ENCODE results near the gene CHMP3.

The CHMP3 gene

GRCh38 chr2:86500325-86501083 is 62.7 kb downstream of the CHMP3 start:
- TF ChIP-seq TEAD4 (IDR thresholded peaks at IDR 0.05) (no peak), EP300 (IDR thresholded peaks at IDR 0.05; ENCODE audit: borderline replicate concordance) (no peak), NFIC (IDR thresholded peaks at IDR 0.05) (no peak), CREB1 (IDR thresholded peaks at IDR 0.05; ENCODE audit: low read depth) (no peak), FOXM1 (IDR thresholded peaks at IDR 0.05; ENCODE audit: borderline replicate concordance, low read depth) (no peak), CEBPB (IDR thresholded peaks at IDR 0.05) (no peak), RAD21 (IDR thresholded peaks at IDR 0.05; ENCODE audit: low read depth) (no peak), MAX (IDR thresholded peaks at IDR 0.05) (no peak), USF1 (IDR thresholded peaks at IDR 0.05) (no peak), TCF12 (IDR thresholded peaks at IDR 0.05; ENCODE audit: low read depth) (no peak), TAF1 (IDR thresholded peaks at IDR 0.05; ENCODE audit: low read depth) (no peak), REST (IDR thresholded peaks at IDR 0.05; ENCODE audit: low read depth) (no peak), YY1 (IDR thresholded peaks at IDR 0.05; ENCODE audit: low read depth) (no peak), EGR1 (IDR thresholded peaks at IDR 0.05) (no peak), ZBTB7A (IDR thresholded peaks at IDR 0.05; ENCODE audit: low read depth) (no peak)

- TF ChIP-seq RAD21 (IDR thresholded peaks at IDR 0.05; ENCODE audit: low read depth), result no peak
- no peak for TF ChIP-seq TCF12 (IDR thresholded peaks at IDR 0.05; ENCODE audit: low read depth)
- no peak for TF ChIP-seq ZBTB7A (IDR thresholded peaks at IDR 0.05; ENCODE audit: low read depth)
- no peak for TF ChIP-seq TAF1 (IDR thresholded peaks at IDR 0.05; ENCODE audit: low read depth)
- TF ChIP-seq EP300 (IDR thresholded peaks at IDR 0.05; ENCODE audit: borderline replicate concordance), result no peak
- TF ChIP-seq FOXM1 (IDR thresholded peaks at IDR 0.05; ENCODE audit: borderline replicate concordance, low read depth), result no peak
- no peak for TF ChIP-seq USF1 (IDR thresholded peaks at IDR 0.05)
- TF ChIP-seq MAX (IDR thresholded peaks at IDR 0.05), result no peak
- no peak for TF ChIP-seq CEBPB (IDR thresholded peaks at IDR 0.05)
- TF ChIP-seq YY1 (IDR thresholded peaks at IDR 0.05; ENCODE audit: low read depth), result no peak
- no peak for TF ChIP-seq NFIC (IDR thresholded peaks at IDR 0.05)
- TF ChIP-seq TEAD4 (IDR thresholded peaks at IDR 0.05), result no peak
- no peak for TF ChIP-seq CREB1 (IDR thresholded peaks at IDR 0.05; ENCODE audit: low read depth)
- TF ChIP-seq EGR1 (IDR thresholded peaks at IDR 0.05), result no peak
- no peak for TF ChIP-seq REST (IDR thresholded peaks at IDR 0.05; ENCODE audit: low read depth)
Measured at GRCh38 chr2:86499326-86499725, 63.9 kb downstream of the CHMP3 start.

GRCh38 chr2:86498468-86499260 is 64.6 kb downstream of the CHMP3 start:
- no peak for TF ChIP-seq FOXM1 (IDR thresholded peaks at IDR 0.05; ENCODE audit: borderline replicate concordance, low read depth)
- TF ChIP-seq CEBPB (IDR thresholded peaks at IDR 0.05), result no peak
- TF ChIP-seq MAX (IDR thresholded peaks at IDR 0.05), result no peak

GRCh38 chr2:86492048-86492453 is 71.2 kb downstream of the CHMP3 start:
- no peak for TF ChIP-seq RAD21 (IDR thresholded peaks at IDR 0.05; ENCODE audit: low read depth)
- no peak for TF ChIP-seq USF1 (IDR thresholded peaks at IDR 0.05)
- TF ChIP-seq CREB1 (IDR thresholded peaks at IDR 0.05; ENCODE audit: low read depth), result no peak
- no peak for TF ChIP-seq FOXM1 (IDR thresholded peaks at IDR 0.05; ENCODE audit: borderline replicate concordance, low read depth)

GRCh38 chr2:86491088-86491487 is 72.2 kb downstream of the CHMP3 start:
- TF ChIP-seq EP300 (IDR thresholded peaks at IDR 0.05; ENCODE audit: borderline replicate concordance) (no peak), ZBTB7A (IDR thresholded peaks at IDR 0.05; ENCODE audit: low read depth) (no peak), FOXM1 (IDR thresholded peaks at IDR 0.05; ENCODE audit: borderline replicate concordance, low read depth) (no peak), MAX (IDR thresholded peaks at IDR 0.05) (no peak), TAF1 (IDR thresholded peaks at IDR 0.05; ENCODE audit: low read depth) (no peak), NFIC (IDR thresholded peaks at IDR 0.05) (no peak), TEAD4 (IDR thresholded peaks at IDR 0.05) (peak; percentile 53)

All from Ishikawa (cell line).